ENCODE results near the gene HS3ST6.
"Not testable (repeated sequence)": the region's sequence is repeated elsewhere in the genome, so short reads cannot be mapped to it uniquely, and the experiment has no call there.

DNA sequence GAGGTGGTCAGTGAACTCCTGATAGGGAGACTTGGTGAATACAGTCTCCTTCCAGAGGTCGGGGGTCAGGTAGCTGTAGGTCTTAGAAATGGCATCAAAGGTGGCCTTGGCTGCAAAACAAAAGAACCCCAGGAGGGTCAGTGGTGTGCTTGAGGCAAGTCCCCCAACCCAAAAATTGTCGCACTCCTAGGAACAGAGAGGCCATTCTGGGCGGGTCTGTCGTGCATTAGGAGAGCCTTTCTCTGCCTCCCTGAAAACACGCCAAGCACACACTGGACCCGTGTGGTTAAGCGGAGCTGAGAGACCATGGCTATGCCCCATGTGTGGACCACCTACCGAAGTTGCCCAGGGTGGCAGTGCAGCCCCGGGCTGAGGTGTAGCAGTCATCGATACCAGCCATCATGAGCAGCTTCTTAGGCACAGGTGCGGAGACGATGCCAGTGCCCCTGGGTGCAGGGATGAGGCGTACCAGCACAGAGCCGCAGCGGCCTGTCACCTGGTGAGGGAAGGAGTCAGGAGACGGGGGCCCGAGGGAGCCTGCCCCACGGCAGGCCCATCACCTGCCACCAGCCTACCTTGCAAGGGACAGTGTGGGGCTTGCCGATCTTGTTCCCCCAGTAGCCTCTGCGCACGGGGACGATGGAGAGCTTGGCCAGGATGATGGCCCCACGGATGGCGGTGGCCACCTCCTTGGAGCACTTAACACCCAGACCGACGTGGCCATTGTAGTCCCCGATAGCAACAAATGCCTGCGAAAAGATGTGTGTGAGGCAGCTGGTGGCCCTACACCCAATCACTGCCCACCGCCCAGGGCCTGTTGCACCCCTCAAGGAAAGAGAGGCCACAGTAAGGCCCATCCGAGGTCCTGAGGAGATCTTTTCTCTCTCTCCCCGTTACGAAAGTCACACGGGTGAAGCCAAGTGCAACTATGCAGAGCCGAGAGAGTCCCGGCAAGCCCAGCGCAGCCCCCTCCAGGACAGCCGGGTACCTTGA lies 44.2 kb upstream of the HS3ST6 start:
- not testable (repeated sequence) for TF ChIP-seq E2F3 (CRISPR knock-in tag; IDR thresholded peaks at IDR 0.05); LEF1 (IDR thresholded peaks at IDR 0.05); CBFB (CRISPR knock-in tag; IDR thresholded peaks at IDR 0.05); BHLHE40 (IDR thresholded peaks at IDR 0.05; ENCODE audit: low read length)
- TF ChIP-seq, protein P1, sequence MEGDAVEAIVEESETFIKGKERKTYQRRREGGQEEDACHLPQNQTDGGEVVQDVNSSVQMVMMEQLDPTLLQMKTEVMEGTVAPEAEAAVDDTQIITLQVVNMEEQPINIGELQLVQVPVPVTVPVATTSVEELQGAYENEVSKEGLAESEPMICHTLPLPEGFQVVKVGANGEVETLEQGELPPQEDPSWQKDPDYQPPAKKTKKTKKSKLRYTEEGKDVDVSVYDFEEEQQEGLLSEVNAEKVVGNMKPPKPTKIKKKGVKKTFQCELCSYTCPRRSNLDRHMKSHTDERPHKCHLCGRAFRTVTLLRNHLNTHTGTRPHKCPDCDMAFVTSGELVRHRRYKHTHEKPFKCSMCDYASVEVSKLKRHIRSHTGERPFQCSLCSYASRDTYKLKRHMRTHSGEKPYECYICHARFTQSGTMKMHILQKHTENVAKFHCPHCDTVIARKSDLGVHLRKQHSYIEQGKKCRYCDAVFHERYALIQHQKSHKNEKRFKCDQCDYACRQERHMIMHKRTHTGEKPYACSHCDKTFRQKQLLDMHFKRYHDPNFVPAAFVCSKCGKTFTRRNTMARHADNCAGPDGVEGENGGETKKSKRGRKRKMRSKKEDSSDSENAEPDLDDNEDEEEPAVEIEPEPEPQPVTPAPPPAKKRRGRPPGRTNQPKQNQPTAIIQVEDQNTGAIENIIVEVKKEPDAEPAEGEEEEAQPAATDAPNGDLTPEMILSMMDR (IDR thresholded peaks at IDR 0.05 in 2 of 3, conservative IDR thresholded peaks at IDR 0.05 in 1 of 3; ENCODE audit: insufficient read depth in 2 of 3, low read depth in 1 of 3, low read length in 3 of 3) = not testable (repeated sequence)
- TF ChIP-seq, protein P2, sequence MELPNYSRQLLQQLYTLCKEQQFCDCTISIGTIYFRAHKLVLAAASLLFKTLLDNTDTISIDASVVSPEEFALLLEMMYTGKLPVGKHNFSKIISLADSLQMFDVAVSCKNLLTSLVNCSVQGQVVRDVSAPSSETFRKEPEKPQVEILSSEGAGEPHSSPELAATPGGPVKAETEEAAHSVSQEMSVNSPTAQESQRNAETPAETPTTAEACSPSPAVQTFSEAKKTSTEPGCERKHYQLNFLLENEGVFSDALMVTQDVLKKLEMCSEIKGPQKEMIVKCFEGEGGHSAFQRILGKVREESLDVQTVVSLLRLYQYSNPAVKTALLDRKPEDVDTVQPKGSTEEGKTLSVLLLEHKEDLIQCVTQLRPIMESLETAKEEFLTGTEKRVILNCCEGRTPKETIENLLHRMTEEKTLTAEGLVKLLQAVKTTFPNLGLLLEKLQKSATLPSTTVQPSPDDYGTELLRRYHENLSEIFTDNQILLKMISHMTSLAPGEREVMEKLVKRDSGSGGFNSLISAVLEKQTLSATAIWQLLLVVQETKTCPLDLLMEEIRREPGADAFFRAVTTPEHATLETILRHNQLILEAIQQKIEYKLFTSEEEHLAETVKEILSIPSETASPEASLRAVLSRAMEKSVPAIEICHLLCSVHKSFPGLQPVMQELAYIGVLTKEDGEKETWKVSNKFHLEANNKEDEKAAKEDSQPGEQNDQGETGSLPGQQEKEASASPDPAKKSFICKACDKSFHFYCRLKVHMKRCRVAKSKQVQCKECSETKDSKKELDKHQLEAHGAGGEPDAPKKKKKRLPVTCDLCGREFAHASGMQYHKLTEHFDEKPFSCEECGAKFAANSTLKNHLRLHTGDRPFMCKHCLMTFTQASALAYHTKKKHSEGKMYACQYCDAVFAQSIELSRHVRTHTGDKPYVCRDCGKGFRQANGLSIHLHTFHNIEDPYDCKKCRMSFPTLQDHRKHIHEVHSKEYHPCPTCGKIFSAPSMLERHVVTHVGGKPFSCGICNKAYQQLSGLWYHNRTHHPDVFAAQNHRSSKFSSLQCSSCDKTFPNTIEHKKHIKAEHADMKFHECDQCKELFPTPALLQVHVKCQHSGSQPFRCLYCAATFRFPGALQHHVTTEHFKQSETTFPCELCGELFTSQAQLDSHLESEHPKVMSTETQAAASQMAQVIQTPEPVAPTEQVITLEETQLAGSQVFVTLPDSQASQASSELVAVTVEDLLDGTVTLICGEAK (IDR thresholded peaks at IDR 0.05) = not testable (repeated sequence)
- TF ChIP-seq, protein P2 (CRISPR knock-in tag; IDR thresholded peaks at IDR 0.05) = not testable (repeated sequence)
